NB4 (cell line): Measurements from ENCODE around the gene ASCC3.

Experiments
- DNase-seq: peaks from one replicate; pipeline ENCODE4 v3.0.0; 2010; ENCODE audit warnings: low read depth
- H3K4me3 ChIP-seq: one replicate; pipeline ENCODE4 v1.5.1; 2011; ENCODE audit warnings: mild to moderate bottlenecking, low read depth, low read length, moderate library complexity
- MYC ChIP-seq: IDR thresholded peaks from 2 replicates; pipeline ENCODE4 v1.6.1; 2011; ENCODE audit warnings: low read depth, low read length
- POLR2A ChIP-seq: IDR thresholded peaks from 2 replicates; pipeline ENCODE4 v1.6.1; 2011; ENCODE audit warnings: mild to moderate bottlenecking; ENCODE audit not compliant: insufficient read length; ENCODE audit errors: extremely low read depth
- TF ChIP-seq, protein P1 (sequence below): IDR thresholded peaks from one replicate; pipeline ENCODE4 v1.5.1; 2012; ENCODE audit warnings: low read depth, low read length
- TF ChIP-seq, protein P2 (sequence below): IDR thresholded peaks from 2 replicates; pipeline ENCODE4 v1.6.1; 2011; ENCODE audit warnings: low read depth, low read length

The ASCC3 gene

DNA sequence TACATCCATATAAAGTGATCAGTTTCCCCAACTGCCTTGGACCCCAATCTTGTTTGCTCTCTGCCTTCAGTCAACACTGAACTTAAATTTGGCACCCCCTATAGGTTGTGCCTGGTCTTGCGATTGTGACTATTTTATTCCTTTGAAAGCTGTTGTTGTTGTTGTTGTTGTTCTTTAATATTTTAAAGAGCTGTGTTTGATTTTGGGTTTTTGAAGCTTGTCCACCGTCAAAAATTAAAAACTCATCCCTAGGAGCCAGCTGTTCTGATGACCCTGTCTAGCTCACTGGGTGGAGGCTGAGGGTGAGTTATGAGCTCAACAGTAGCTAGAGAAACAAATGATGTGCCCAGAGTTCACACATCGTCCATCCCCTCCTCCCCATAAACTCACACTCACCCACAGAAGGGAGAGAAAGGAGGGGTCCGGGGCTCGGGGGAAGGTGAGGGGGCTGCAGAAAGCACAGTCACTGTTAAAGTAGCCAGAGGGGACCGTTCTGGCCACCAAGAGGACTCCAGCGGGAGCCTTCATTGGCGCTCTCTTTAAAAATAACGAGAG is 420.4 kb downstream of the ASCC3 start:
- H3K4me3 ChIP-seq, result peak overlapping the region; percentile 35
- DNase-seq, result peak; percentile 27
- TF ChIP-seq, protein P1, sequence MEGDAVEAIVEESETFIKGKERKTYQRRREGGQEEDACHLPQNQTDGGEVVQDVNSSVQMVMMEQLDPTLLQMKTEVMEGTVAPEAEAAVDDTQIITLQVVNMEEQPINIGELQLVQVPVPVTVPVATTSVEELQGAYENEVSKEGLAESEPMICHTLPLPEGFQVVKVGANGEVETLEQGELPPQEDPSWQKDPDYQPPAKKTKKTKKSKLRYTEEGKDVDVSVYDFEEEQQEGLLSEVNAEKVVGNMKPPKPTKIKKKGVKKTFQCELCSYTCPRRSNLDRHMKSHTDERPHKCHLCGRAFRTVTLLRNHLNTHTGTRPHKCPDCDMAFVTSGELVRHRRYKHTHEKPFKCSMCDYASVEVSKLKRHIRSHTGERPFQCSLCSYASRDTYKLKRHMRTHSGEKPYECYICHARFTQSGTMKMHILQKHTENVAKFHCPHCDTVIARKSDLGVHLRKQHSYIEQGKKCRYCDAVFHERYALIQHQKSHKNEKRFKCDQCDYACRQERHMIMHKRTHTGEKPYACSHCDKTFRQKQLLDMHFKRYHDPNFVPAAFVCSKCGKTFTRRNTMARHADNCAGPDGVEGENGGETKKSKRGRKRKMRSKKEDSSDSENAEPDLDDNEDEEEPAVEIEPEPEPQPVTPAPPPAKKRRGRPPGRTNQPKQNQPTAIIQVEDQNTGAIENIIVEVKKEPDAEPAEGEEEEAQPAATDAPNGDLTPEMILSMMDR, result peak; percentile 37
- TF ChIP-seq MYC, result no peak

DNA sequence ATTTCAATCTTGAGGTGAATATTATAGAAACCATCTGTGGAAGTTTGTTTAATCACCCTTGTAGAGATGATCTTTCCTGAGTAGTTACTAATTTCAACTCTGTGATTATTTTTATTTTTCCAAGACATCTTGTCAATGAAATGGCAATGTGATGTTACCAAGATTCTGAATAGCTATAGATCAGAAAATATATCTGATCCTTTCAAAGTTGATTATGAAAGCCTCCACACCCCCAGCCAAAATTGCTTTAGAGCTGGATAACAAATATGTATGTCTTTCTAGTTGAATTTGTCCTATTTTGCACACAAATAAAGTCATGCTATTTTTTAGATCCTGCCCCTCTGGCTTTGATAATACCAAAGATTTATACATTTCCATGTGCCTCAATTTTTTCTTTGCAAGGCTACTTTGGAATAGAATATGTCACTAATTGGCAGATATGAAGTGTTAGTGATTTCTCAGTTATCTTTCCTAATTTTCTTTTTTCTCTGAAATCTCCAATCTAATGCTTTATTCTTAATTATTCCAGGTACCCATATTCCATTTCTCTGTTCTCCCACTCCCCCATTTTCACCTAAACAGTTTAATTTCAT is 421.4 kb downstream of the ASCC3 start:
- no peak for DNase-seq
- no peak overlapping the region for H3K4me3 ChIP-seq
- TF ChIP-seq, protein P2, sequence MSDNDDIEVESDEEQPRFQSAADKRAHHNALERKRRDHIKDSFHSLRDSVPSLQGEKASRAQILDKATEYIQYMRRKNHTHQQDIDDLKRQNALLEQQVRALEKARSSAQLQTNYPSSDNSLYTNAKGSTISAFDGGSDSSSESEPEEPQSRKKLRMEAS, result no peak
- no peak for TF ChIP-seq POLR2A
- no peak for TF ChIP-seq MYC
- TF ChIP-seq, protein P1, result no peak

DNA sequence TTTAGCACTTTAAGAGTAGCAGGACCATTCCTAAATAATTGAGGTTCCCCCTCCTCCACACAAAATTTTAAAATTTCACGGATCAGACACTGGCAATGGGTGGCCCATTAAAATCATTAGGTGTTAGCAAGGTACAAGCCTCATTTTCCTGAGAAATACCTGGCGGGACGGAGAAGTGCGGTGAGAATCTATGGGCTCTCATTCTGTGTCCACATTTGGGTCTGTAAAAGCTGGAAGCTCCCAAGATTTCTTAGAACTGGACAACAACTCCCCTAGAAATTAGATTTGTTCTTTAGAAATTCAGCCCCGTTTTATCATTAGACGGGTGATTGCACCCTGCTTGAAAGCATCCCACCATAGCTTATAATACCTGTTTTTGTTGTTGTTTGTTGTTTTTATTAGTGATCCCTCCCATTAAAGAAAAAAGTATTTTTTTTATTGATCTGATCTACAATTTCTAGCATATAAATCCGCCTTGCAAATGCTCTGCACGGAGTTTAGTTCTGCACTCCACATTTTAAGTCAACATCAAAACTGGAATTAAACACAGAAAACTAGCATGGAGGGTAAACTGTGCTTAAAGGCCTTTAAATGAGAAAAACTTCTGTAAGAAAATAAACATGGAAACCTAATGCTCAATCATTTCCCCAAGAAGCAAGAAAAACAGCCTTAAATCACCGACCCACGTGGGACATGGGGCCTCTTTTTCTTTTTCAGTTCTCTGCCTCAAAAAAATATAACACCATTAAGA is 422.1 kb downstream of the ASCC3 start:
- H3K4me3 ChIP-seq, result no peak overlapping the region
- DNase-seq, result no peak
- TF ChIP-seq MYC, result no peak
- TF ChIP-seq, protein P2, result no peak
- TF ChIP-seq POLR2A, result no peak
- TF ChIP-seq, protein P1, result no peak
